DMS153 (cell line): Measurements from ENCODE around the gene POT1.

ENCODE experiments used
- DNase-seq: peaks from one replicate; lab custom pipeline; 2025; lab: John Stamatoyannopoulos, UW

The POT1 gene

DNA sequence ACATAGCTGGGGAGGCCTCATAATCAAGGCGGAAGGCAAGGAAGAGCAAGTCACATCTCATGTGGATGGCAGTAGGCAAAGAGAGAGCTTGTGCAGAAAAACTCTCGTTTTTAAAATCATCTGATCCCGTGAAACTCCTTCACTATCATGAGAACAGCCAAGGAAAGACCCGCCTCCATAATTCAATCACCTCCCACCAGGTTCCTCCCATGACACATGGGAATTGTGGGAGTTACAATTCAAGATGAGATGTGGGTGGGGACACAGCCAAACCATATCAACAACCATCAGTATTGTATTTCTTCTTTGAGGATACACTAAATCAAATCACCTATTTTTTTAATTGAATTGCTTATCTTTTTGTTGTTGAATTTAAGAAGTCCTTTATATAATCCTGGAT is 16.7 kb downstream of the POT1 start:
- DNase-seq: no peak

GRCh38 chr7:124909808-124910207 is 19.8 kb downstream of the POT1 start:
- DNase-seq: no peak

- DNase-seq: no peak
Observed at GRCh38 chr7:124908259-124908658, 21.4 kb downstream of the POT1 start.

DNA sequence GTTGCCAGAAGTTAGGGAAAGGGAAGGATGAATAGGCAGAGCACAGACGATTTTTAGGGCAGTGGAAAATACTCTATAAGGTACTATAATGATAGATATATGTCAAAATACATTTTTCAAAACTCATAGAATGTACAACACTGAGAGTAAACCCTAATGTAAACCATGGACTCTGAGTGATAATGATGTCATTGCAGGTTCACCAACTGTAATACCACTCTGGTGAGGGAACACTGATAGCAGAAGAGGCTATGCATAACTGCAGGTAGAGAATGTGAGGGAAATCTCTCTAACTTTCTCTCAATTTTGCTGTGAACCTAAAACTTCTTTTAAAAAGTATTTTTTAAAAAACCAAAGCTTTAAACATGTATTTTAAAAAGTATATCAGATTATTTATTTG is 22.1 kb downstream of the POT1 start:
- no peak for DNase-seq

GRCh38 chr7:124898531-124898930 is 31.1 kb downstream of the POT1 start:
- DNase-seq: no peak

GRCh38 chr7:124896001-124896400 is 33.6 kb downstream of the POT1 start:
- no peak for DNase-seq

DNA sequence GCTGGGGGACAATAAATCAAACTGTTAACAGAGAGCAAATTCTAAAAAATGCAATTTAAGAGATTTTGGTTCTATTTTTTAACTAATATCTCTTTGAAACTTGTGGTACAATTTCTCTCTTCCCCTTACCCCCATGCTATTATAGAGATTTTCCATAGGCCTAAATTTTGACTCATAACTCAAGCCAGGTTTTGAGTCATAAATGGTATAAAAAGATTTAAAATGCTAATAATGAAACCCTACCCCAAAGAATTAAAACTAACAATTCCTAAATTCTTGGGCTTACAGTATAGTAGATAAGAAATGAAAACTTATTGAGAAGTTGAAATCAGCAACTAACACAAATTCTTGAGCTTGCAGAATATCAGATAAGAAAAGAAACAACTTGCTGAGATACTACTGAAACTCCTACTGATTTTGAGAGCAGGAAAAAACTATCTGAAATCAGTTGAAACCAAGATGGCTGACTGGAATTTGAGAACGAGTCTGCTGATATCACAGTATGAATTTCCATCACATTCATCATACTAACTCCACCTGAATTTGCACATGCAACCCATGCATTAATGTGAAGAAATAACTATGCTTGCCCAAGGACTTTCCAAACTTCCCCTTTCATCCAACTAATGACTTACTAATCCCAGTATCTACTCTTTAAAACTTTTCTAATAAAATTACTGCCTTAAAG is 36.3 kb downstream of the POT1 start:
- no peak for DNase-seq

- DNase-seq: no peak
Observed at GRCh38 chr7:124887247-124887646, 42.4 kb downstream of the POT1 start.

GRCh38 chr7:124881981-124882380 is 47.6 kb downstream of the POT1 start:
- no peak for DNase-seq

GRCh38 chr7:124879771-124880170 is 49.9 kb downstream of the POT1 start:
- no peak for DNase-seq

DNA sequence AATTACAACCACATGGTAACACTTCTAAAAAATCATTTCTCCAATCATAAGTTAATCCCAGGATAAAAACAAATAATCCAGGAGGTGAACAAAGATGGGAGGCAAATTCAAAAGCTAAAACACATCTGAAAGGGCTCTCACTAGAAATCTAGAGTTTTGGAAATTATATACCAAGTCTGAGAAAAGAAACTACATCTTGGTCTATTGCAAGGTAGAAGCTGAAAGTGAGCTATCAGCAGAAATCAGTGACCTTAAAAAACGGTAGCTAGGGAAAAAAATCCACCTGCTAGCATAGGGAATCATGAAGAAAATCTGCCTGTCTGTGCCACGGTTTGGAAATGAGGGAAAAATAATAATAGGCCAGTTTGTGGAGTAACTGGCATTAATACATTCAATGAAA is 50.5 kb downstream of the POT1 start:
- no peak for DNase-seq

GRCh38 chr7:124874644-124875163 is 54.9 kb downstream of the POT1 start:
- no peak for DNase-seq

DNA sequence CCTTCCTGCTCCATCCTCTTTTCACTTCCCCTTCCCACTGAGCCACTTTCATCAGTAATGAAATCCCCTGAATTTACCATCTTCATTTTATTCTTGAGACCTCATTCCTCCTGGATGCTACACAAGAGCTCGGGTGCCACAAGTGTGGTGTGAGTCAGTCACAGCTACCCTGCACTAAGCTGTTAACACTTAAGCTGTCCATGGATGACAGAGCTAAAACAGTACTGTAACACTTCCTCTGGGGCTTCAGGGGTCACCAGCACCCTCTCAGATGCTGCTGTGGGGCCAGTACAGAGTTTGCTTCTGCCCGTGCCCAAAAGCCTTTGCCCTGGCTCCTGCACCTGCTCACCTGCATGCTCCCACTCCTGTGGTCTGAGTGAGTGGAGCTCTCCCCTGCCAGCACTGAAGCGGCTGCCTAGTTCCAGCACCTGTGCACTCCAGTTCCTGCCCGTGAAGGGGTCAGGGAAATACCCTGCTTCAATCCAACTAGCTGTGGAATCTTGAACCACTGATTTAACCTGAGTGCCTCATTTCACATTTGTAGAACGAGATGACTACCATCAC is 71.9 kb downstream of the POT1 start:
- DNase-seq: no peak

DNA sequence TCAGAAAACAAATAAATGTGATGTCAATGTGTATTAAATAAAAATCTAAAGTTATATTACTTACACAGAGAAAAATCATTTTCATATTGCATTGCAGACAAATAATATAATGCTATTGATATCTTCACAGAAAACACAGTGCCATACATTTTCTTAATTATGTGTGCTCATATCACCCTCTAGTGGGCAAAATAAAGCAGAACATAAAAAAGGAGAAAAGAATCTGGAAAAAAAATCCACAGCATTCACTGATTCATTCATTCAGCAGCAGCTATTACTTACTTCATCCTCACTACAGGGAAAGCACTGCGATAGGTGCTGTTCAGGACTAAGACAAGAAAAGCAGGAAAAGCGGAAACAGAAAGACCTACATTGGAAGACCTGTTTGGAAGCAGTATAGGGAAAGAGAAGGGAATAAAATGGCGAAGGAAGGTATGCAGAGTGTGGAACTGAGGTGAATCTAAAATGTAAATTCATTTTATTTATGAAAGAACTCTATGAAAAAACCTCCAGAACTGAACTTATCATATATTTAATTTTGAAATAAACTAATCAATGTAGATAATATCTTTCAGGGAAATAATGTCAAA is 73.2 kb downstream of the POT1 start:
- no peak for DNase-seq

DNA sequence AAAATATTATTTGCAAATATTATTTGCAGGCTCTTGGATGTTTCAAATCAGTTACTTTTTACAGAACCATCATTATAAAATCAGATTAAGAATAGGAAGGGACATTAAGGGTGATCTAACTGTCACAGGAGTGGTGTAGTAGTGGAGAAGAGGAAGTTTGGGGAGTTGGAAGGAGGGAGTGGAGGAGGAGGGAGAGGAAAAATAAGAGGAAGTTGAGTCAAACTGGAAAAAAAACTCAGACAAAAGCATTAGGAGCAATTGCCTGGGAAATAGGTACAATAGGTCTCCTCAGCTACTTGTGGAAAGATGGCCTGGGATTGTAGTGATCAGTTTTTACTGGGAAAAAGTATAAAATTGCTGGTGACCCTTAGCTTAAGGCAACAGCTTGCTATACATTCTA is 86.3 kb downstream of the POT1 start:
- no peak for DNase-seq

- DNase-seq: no peak
Observed at GRCh38 chr7:124840435-124840834, 89.2 kb downstream of the POT1 start.

- no peak for DNase-seq
Observed at GRCh38 chr7:124839687-124840086, 89.9 kb downstream of the POT1 start.

DNA sequence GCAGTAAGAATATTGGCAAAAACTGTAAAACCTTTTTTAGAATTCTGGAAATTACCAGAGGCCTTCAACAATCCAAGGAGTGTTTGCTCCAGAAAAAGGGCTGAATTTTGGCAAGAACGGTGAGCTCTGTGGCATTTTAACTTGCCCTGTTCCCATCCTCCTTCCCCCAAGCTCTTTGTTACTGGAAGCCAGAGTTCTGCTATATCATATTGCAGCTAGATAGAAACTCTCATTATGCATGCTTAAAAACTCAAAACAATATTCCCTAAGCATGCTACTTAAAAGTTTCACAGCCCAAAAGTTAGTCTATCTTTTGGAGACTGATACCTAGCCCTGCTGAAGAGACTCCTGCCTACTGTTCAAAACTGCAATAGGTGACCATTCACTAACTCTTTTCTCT is 93.5 kb downstream of the POT1 start:
- DNase-seq: no peak

- no peak for DNase-seq
Observed at GRCh38 chr7:124818807-124819206, 110.8 kb downstream of the POT1 start.

DNA sequence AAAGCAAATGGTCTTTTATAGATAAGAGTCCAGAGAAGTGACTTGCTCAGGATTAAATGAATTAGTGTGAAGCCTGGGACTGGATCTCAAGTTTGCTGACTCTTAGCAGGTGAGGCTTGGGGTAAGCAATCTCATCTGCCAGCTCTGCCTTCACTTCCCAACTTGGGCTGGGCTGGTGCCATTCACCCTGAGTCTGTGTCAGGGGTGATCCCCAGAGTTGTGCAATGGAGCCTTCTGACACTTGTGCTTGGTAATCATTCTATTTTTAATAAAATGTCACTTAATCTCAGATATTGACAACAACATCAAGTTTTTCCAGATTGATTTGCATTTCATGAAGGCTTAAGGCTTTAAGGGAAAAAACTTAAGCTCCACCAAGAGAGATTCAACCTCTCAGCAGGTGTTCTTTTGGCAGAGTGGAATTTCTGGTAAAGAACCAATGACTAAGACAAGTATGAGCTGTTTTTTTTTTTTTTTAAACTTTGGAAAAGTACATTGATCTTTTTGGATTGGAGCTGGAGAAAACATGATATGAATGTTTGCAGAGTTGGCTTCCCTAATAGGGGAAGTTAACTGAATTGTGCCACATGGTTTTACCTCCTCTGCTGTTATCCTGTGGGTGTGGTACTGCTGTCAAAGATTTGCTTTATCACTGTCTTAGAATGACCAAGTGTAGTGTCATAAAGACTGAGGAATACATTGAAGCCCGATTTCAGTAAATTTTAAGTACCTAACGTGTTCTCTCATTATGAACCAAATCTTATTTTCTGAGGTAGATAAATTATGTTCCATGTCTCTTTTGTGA is 115.4 kb downstream of the POT1 start:
- DNase-seq: no peak

DNA sequence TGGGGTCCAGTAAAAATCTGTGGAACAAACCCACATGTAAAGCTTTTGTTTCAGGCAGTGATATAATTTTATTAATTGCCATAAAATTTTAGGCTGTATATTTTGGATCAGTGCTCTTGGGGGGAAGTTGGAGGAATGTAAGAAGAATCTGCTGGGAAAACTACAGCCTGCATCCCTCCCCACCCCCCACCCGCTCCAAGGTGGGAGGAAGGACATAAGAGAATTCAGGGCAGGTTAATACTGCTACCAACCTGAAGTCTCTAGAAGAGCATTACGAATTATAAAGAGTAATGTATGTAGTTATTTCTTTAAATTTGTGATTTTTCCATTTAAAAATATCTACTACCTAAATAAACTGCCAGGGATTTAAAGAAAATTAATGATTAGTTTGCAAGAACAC is 116.9 kb downstream of the POT1 start:
- no peak for DNase-seq

GRCh38 chr7:124811341-124811740 is 118.3 kb downstream of the POT1 start:
- DNase-seq: no peak

GRCh38 chr7:124810605-124811004 is 119.0 kb downstream of the POT1 start:
- no peak for DNase-seq
